Measurements from ENCODE around the gene DOP1A. TPM values are rescaled to one million over a fixed set of nuclear protein-coding genes. Genes with fewer than 3 reads are reported as not detected.

DOP1A gene
- total RNA-seq, 6 experiments from 2014 or later, result 9.5 to 15.4 (median 13.2) TPM

DNA sequence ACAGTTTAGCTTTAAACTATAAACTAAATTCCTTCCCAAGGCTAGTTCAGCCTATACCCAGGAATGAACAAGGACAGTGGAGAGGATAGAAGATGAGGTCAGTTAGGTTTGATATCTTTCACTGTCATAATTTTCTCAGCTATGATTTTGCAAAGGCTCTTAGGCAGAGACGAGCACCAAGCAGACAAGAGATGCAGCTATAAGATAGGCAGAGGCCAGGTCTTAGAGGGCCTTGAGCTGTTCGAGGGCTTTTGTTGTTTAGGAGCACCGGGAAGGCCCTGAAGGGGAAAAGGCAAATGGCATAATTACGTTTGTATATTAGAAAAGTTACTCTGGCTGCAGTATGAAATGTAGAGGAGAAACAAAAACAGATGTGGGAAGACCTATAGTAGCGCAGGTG, 59.8 kb downstream of the DOP1A start:
- H3K27ac Mint-ChIP-seq, result peak overlapping the region; percentile 24
- TF ChIP-seq, protein P1, sequence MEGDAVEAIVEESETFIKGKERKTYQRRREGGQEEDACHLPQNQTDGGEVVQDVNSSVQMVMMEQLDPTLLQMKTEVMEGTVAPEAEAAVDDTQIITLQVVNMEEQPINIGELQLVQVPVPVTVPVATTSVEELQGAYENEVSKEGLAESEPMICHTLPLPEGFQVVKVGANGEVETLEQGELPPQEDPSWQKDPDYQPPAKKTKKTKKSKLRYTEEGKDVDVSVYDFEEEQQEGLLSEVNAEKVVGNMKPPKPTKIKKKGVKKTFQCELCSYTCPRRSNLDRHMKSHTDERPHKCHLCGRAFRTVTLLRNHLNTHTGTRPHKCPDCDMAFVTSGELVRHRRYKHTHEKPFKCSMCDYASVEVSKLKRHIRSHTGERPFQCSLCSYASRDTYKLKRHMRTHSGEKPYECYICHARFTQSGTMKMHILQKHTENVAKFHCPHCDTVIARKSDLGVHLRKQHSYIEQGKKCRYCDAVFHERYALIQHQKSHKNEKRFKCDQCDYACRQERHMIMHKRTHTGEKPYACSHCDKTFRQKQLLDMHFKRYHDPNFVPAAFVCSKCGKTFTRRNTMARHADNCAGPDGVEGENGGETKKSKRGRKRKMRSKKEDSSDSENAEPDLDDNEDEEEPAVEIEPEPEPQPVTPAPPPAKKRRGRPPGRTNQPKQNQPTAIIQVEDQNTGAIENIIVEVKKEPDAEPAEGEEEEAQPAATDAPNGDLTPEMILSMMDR (IDR thresholded peaks at IDR 0.05), result no peak
- H3K9me3 Mint-ChIP-seq, result no peaks in the 10 kb centered on the region
- peaks cover 2% of the 10 kb centered on the region; the same call in 1 of the 2 replicates for H3K27me3 Mint-ChIP-seq (ENCODE audit: insufficient read depth)
- DNase-seq, result no peak
- H3K4me1 Mint-ChIP-seq (ENCODE audit: low read depth), result peaks cover 39% of the 10 kb centered on the region
- no peak overlapping the region for H3K4me3 Mint-ChIP-seq
- peaks cover 50% of the 10 kb centered on the region for H3K36me3 Mint-ChIP-seq (ENCODE audit: low read depth)

DNA sequence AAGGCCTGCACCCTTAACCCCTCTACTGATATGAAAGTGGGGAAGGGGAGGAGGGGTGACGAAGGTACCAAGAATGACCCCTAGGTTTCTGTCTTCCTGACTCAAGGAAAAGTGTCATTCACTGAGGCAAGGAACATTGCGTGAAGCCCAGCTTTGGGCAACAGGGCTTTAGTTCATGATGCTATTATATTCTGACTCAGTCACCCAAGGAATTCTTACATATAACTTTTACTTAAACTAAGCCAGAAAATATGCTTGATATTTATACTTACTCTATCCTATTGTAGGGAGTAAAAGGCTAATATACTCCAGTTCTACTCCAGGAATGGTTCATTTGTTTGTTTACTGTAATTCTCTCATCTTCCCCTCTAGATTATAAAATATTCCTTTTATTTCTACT, 60.5 kb downstream of the DOP1A start:
- Mint-ChIP-seq H3K4me3 (no peak overlapping the region), H3K4me1 (ENCODE audit: low read depth) (peaks cover 39% of the 10 kb centered on the region), H3K36me3 (ENCODE audit: low read depth) (peaks cover 50% of the 10 kb centered on the region), H3K9me3 (no peaks in the 10 kb centered on the region), H3K27me3 (ENCODE audit: insufficient read depth) (peaks cover 2% of the 10 kb centered on the region; the same call in 1 of the 2 replicates), H3K27ac (peak overlapping the region; percentile 24)
- TF ChIP-seq, protein P1 (IDR thresholded peaks at IDR 0.05), result no peak
- peak; percentile 13 for DNase-seq

DNA sequence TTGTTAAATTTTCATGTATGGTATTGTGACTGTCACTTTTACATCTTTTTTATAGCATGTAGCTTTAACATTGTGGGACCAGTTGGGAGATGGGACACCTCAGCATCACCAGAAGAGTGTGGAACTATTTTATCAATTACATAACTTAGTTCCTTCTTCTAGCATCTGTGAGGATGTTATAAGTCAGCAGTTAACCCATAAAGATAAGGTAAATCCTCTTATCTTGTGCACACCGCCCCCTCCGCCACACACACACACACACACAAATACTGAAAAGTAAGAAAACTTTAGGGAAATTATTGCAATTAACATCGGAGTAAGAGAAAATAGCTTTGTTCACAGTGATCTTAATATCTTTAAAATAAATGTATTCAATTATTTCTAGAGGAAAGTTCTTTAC, 64.7 kb downstream of the DOP1A start:
- Mint-ChIP-seq H3K4me3 (no peak overlapping the region), H3K27ac (no peak overlapping the region), H3K36me3 (ENCODE audit: low read depth) (peaks cover 37% of the 10 kb centered on the region), H3K4me1 (ENCODE audit: low read depth) (peaks cover 23% of the 10 kb centered on the region), H3K27me3 (ENCODE audit: insufficient read depth) (no peaks in the 10 kb centered on the region), H3K9me3 (no peaks in the 10 kb centered on the region)
- TF ChIP-seq, protein P1 (IDR thresholded peaks at IDR 0.05), result no peak
- no peak for DNase-seq

DNA sequence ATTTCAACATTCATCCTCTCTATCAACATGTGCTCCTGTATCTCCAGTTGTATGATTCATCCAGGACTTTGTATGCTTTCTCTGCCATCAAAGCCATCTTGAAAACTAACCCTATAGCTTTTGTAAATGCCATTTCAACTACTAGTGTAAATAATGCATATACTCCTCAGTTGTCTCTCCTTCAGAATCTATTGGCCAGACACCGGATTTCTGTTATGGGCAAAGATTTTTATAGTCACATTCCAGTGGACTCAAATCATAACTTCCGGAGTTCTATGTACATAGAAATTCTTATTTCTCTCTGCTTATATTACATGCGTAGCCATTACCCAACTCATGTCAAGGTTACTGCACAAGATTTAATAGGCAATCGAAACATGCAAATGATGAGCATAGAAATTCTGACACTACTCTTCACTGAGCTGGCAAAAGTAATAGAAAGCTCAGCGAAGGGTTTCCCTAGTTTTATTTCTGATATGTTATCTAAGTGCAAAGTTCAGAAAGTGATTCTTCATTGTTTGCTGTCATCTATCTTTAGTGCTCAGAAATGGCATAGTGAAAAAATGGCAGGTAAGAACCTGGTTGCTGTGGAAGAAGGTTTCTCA, 70.7 kb downstream of the DOP1A start:
- Mint-ChIP-seq H3K27ac (no peak overlapping the region), H3K9me3 (no peaks in the 10 kb centered on the region), H3K4me3 (no peak overlapping the region), H3K36me3 (ENCODE audit: low read depth) (peaks cover 29% of the 10 kb centered on the region), H3K4me1 (ENCODE audit: low read depth) (peaks cover 14% of the 10 kb centered on the region; the same call in 1 of the 2 replicates), H3K27me3 (ENCODE audit: insufficient read depth) (no peaks in the 10 kb centered on the region)
- TF ChIP-seq, protein P1 (IDR thresholded peaks at IDR 0.05), result no peak
- DNase-seq, result no peak

DNA sequence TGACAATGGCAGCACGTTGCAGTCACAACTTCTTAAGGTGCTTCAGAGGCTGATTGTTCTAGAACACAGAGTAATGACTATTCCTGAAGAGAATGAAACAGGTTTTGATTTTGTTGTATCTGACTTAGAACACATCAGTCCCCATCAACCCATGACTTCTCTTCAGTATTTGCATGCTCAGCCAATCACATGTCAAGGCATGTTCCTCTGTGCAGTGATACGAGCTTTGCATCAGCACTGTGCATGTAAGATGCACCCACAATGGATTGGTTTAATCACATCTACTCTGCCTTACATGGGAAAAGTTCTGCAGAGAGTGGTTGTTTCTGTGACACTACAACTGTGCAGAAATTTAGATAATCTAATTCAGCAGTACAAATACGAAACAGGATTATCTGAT, 71.3 kb downstream of the DOP1A start:
- no peaks in the 10 kb centered on the region for H3K9me3 Mint-ChIP-seq
- no peak overlapping the region for H3K27ac Mint-ChIP-seq
- peaks cover 14% of the 10 kb centered on the region; the same call in 1 of the 2 replicates for H3K4me1 Mint-ChIP-seq (ENCODE audit: low read depth)
- TF ChIP-seq, protein P1 (IDR thresholded peaks at IDR 0.05), result no peak
- H3K4me3 Mint-ChIP-seq, result no peak overlapping the region
- H3K36me3 Mint-ChIP-seq (ENCODE audit: low read depth), result peaks cover 33% of the 10 kb centered on the region
- no peak for DNase-seq
- no peaks in the 10 kb centered on the region for H3K27me3 Mint-ChIP-seq (ENCODE audit: insufficient read depth)
